ENCODE results near the gene TLR1. TPM values are rescaled to one million over a fixed set of nuclear protein-coding genes. Genes with fewer than 3 reads are reported as not detected.

TLR1 gene
- total RNA-seq, 3 donors from 2014 or later (not counting 1 experiment from before 2014, with no cell fraction given), result 25.6 to 51.5 (median 30.0) TPM

DNA sequence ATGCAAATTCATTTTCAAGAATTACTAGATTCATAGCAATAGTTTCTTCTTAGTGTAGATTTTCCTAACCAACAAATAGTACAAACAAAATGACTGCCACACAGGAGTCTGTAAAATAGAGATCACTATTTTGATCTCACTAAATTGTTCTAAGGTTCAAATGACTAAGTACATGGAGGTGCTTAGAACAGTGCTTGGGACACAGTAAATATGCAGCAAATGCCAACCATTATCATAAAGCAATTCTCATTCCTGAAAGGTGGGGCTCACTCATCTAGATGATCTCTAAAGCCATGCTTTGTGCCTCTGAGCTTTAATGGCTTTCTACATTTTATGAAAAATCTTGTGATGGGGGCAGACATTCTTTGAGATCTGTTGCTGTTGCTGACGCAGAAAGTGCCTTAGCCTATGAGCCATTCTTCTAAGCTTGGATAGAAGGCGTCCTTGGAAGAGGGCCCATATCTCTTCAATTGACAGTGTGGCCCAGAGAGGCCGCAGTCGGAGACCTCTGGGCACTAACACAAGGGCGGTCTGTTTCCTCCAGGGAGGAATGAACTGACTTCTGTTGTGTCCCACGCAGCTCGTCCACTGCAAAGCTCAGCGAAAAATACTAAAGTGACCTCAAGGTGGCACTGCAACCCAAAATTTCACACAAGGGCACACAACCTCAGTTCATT, 45.3 kb downstream of the TLR1 start:
- peaks cover 0 to 7% of the 10 kb centered on the region in 2 donors for H3K27me3 Mint-ChIP-seq (ENCODE audit: low read depth in 2 of 2)
- Histone ChIP-seq H3K4me3 (ENCODE audit: low read length) (no peak overlapping the region), H3K36me3 (ENCODE audit: control insufficient read depth, insufficient read depth, low read length) (no peaks in the 10 kb centered on the region), H3K4me1 (ENCODE audit: control insufficient read depth, insufficient read depth, low read length) (peaks cover 24% of the 10 kb centered on the region), H3K27me3 (ENCODE audit: control insufficient read depth, insufficient read depth, low read length) (no peaks in the 10 kb centered on the region), H3K9me3 (ENCODE audit: control insufficient read depth, insufficient read depth, low read length) (no peaks in the 10 kb centered on the region), H3K27ac (ENCODE audit: low read length) (no peak overlapping the region)
- ATAC-seq (peak; percentile 56 to 78 (median 76)), DNase-seq (peak; percentile 27 to 85)
- no peaks in the 10 kb centered on the region for H3K9me3 Mint-ChIP-seq
- WGBS (ENCODE audit: insufficient coverage), result 16% methylated on average over 8 of the region's 8 CpGs
- TF ChIP-seq CTCF (IDR thresholded peaks at IDR 0.05), result peak; percentile 78
- H3K4me1 Mint-ChIP-seq, result peaks cover 15 to 17% of the 10 kb centered on the region in 2 donors
- no peaks in the 10 kb centered on the region for H3K36me3 Mint-ChIP-seq
- intact Hi-C loops (cut with micrococcal nuclease), result loop anchor here (1.0 to 2.0 kb wide), 5 partner anchors 24 to 376 kb away; partner anchors contain the start of genes TLR1 and TLR6
- H3K4me3 Mint-ChIP-seq, result no peak overlapping the region
- no peak overlapping the region for H3K27ac Mint-ChIP-seq

- DNase-seq, result peak in 1 of 2 donors; percentile 34
- intact Hi-C loops (cut with micrococcal nuclease), result loop anchor here (2.0 kb wide), 1 partner anchor 47 kb away; the partner anchor contains the start of gene TLR1
- Histone ChIP-seq H3K27me3 (ENCODE audit: control insufficient read depth, insufficient read depth, low read length) (no peaks in the 10 kb centered on the region), H3K9me3 (ENCODE audit: control insufficient read depth, insufficient read depth, low read length) (no peaks in the 10 kb centered on the region), H3K4me3 (ENCODE audit: low read length) (no peak overlapping the region), H3K36me3 (ENCODE audit: control insufficient read depth, insufficient read depth, low read length) (no peaks in the 10 kb centered on the region), H3K27ac (ENCODE audit: low read length) (no peak overlapping the region), H3K4me1 (ENCODE audit: control insufficient read depth, insufficient read depth, low read length) (peaks cover 26% of the 10 kb centered on the region)
- peaks cover 15 to 17% of the 10 kb centered on the region in 2 donors for H3K4me1 Mint-ChIP-seq
- H3K9me3 Mint-ChIP-seq, result no peaks in the 10 kb centered on the region
- no peak for TF ChIP-seq CTCF (IDR thresholded peaks at IDR 0.05)
- H3K27me3 Mint-ChIP-seq (ENCODE audit: low read depth in 2 of 2), result peaks cover 0 to 7% of the 10 kb centered on the region in 2 donors
- no peaks in the 10 kb centered on the region for H3K36me3 Mint-ChIP-seq
- no peak overlapping the region for H3K4me3 Mint-ChIP-seq
- no peak for ATAC-seq
- WGBS (ENCODE audit: insufficient coverage), result 74% methylated on average over 5 of the region's 6 CpGs
- H3K27ac Mint-ChIP-seq, result no peak overlapping the region
Measured at GRCh38 chr4:38757945-38758600, 46.5 kb downstream of the TLR1 start.

DNA sequence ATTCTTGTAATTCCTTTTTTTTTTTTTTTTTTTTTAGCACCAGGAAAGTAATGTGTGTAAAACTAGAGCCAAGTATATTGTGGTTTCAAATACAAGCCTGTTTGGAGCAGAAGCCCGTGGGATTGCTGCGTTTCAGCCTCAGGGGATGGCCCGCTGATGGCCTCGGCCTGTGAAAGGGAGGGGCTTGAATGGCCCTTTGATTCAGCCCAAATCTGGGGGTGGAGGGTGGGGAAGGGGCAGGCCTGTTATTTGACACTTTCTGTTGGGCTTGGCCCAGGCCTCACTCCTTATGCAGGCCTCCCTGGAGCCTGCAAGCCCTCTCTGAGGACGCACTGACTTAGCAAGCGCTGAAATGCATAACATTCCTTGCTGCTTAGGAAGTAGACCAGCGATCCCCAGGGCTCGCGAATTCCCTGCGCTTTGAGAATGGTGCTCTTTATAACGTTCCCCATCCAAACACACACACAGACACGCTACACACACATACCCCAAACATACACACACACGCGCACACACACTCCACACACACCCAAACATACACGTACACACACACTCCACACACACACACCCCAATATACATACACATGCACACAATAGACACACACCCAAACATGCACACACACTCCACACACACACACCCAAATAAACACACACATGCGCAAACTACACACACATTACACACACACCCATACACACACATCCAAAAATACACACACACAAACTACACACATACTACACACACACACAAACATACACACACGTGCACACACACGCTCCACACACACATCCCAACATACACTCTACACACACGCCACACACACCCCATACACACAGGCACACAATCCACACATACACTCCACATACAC, 51.4 kb downstream of the TLR1 start:
- intact Hi-C loops (cut with micrococcal nuclease), result no loop called here

More for the DNA sequence above, 51.4 kb downstream of the TLR1 start:
- Histone ChIP-seq H3K27ac (ENCODE audit: low read length) (no peak overlapping the region), H3K27me3 (ENCODE audit: control insufficient read depth, insufficient read depth, low read length) (no peaks in the 10 kb centered on the region), H3K4me3 (ENCODE audit: low read length) (no peak overlapping the region), H3K9me3 (ENCODE audit: control insufficient read depth, insufficient read depth, low read length) (peaks cover 5% of the 10 kb centered on the region), H3K36me3 (ENCODE audit: control insufficient read depth, insufficient read depth, low read length) (no peaks in the 10 kb centered on the region), H3K4me1 (ENCODE audit: control insufficient read depth, insufficient read depth, low read length) (peaks cover 15% of the 10 kb centered on the region)
- ATAC-seq (peak in 1 of 3 donors; percentile 28), DNase-seq (no peak)
- Mint-ChIP-seq H3K4me1 (peaks cover 6 to 11% of the 10 kb centered on the region in 2 donors), H3K36me3 (no peaks in the 10 kb centered on the region), H3K4me3 (no peak overlapping the region), H3K27me3 (ENCODE audit: low read depth in 2 of 2) (no peaks in the 10 kb centered on the region), H3K27ac (no peak overlapping the region), H3K9me3 (no peaks in the 10 kb centered on the region)
- TF ChIP-seq CTCF (IDR thresholded peaks at IDR 0.05), result no peak
- 93% methylated on average over 19 of the region's 19 CpGs for WGBS (ENCODE audit: insufficient coverage)

Data from natural killer cell (primary cell).